ENCODE data around the gene SUPT4H1. TPM values are rescaled to one million over a fixed set of nuclear protein-coding genes. Genes with fewer than 3 reads are reported as not detected.

Gene SUPT4H1
- total RNA-seq, 4 donors from 2014 or later = 34.5 to 38.0 (median 35.2) TPM

DNA sequence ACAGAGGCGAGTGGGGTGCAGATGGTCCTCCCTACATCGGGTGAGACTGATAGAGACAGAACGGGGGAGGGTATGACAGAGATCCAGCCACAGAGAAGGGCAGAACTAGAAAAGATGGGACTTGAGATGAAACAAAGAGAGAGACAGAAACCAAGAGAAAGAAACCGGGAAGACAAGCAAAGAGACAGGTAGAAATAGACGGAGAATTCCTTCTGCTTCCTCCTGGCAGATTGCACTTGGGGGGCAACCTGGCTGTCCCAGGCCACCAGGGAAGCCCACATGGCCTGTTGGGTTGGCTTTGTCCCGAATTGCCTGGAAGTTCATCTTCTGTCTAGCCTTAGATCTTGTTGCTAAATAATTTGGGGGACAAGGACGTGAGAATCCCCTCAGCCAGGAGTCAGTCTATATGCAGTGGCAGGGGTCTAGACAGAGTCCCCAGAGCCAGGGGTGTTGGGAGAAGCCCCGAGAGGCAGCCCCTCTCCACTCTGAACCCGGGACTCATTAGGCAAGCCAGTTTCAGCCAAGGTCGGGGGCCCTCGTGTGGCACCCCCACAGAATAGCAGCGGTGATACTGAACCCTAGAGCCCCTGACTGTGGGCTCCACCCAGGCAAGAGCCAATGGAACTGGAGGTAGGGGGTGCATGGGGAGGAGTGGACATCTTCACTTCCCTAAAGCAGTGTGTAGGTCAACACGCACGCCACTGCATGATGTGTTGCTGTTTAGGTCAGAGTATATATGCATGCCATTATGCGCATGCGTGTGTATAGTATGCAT is 22.8 kb downstream of the SUPT4H1 start:
- no peaks in the 10 kb centered on the region for H3K36me3 ChIP-seq
- H3K27me3 ChIP-seq = peaks cover 0 to 47% of the 10 kb centered on the region in 2 donors
- H3K4me1 ChIP-seq = peaks cover 0 to 21% (median 5%) of the 10 kb centered on the region in 4 donors
- WGBS, 2 donors = 34 to 35% methylated on average over 16 of the region's 16 CpGs
- H3K4me3 ChIP-seq = peak overlapping the region in 2 of 4 donors; percentile 2 to 15
- no peak overlapping the region for H3K27ac ChIP-seq
- no peaks in the 10 kb centered on the region for H3K9me3 ChIP-seq
- DNase-seq (ENCODE audit: low spot score in 2 of 2) = no peak
- TF ChIP-seq, protein P1, sequence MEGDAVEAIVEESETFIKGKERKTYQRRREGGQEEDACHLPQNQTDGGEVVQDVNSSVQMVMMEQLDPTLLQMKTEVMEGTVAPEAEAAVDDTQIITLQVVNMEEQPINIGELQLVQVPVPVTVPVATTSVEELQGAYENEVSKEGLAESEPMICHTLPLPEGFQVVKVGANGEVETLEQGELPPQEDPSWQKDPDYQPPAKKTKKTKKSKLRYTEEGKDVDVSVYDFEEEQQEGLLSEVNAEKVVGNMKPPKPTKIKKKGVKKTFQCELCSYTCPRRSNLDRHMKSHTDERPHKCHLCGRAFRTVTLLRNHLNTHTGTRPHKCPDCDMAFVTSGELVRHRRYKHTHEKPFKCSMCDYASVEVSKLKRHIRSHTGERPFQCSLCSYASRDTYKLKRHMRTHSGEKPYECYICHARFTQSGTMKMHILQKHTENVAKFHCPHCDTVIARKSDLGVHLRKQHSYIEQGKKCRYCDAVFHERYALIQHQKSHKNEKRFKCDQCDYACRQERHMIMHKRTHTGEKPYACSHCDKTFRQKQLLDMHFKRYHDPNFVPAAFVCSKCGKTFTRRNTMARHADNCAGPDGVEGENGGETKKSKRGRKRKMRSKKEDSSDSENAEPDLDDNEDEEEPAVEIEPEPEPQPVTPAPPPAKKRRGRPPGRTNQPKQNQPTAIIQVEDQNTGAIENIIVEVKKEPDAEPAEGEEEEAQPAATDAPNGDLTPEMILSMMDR (IDR thresholded peaks at IDR 0.05) = peak in 3 of 5 experiments; percentile 15 to 29 (median 18)
- peak in 1 of 2 donors; percentile 27 for TF ChIP-seq EP300 (IDR thresholded peaks at IDR 0.05)
- no peak for TF ChIP-seq POLR2A (IDR thresholded peaks at IDR 0.05)

DNA sequence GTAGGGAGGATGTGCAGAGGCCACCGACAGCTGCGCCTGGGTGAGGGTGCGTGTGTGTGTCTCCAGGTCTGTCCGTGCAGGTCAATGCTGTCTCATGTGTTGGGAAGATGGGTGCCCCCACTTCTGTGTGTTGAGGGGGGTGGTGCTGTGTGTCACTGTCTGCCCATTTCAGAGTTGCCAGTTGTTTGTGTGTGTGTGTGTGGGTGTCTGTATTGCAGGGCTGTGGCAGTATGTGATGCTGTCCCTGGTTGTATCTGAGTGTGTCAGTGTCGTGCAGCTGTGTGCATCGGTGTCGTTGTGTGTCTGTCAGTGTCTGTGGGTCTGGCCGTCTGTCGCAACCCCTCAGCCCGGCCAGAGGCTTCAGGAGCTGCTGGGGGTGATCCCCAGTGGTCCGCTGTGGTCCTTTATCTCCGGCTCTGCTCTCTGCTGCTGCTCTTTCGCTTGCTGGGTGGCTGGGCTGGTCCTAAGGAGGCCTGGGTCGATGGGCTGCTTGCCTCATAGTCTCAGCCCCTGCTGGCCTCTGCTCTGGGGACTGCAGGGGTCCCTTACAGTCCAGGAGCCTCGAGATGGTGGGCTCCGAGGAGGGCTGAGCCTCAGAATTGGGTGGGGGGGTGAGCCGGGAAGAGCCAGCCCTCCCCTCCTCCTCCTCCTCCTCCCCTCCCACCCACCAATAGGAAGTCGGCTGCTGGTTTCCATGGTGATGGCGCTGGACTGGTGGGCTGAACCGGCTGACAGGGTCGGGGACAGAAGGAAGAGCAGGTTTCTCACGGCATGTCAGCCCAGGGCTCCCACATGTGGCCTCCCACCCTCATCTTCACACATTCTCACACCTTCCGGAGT is 23.6 kb downstream of the SUPT4H1 start, which contains the start of gene TSPOAP1:
Gene TSPOAP1, minus strand, starts transcription at position 601 of the 840 bp plus-strand sequence. CDS start 875 bp downstream, outside the sequence.
- DNase-seq (ENCODE audit: low spot score in 2 of 2) = no peak
- peaks cover 0 to 42% of the 10 kb centered on the region in 2 donors for H3K27me3 ChIP-seq
- H3K9me3 ChIP-seq = no peaks in the 10 kb centered on the region
- H3K27ac ChIP-seq = no peak within 1 kb of the TSS
- peaks cover 0 to 29% (median 2%) of the 10 kb centered on the region in 4 donors for H3K4me1 ChIP-seq
- H3K4me3 ChIP-seq = peak within 1 kb of the TSS in 2 of 4 donors; percentile 2 to 15
- 23% methylated on average over 22 to 23 of the region's 23 CpGs for WGBS, 2 donors
- TF ChIP-seq, protein P1 (IDR thresholded peaks at IDR 0.05) = no peak
- TF ChIP-seq EP300 (IDR thresholded peaks at IDR 0.05) (no peak), POLR2A (IDR thresholded peaks at IDR 0.05) (no peak)
- no peaks in the 10 kb centered on the region for H3K36me3 ChIP-seq

DNA sequence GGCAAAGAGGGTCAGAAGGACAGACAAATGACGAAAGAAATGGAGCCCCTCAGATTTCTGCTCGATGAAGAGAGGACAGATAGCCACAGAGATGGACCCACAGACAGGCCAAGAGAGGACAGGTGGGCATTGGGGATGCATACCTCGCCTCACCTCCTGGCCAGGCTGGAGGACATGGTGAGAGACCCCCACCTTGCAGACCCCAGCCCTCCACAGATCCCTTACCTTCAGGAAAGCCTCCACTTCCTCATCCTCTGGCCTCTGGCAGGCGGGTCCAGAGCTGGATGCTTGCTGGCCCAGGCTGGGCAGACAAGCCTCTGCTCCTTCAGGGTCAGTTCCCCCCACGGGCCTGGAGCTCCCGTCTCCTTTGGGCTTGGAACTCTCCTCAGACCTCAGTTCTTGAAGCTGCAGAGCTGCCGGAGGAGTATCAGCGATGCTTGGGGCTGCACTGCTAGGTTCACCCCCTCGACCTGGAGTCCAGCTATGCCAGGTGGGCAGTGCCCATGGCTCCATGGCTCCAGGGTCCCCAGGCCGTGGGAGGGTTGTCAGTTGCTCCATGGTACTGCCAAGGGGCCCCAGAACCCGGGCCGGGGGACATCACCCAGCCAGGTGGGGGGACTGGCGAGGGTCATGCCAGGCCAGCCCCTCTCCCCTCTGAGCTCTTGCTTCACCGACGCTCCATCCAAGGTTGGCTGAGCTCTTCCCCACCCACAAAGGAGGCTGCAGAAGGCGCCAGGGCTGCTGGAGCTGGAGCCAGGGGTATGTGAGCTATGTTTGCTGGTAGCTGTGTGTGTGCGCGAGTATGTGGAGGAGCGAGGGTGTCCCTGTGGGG is 24.4 kb downstream of the SUPT4H1 start:
- H3K36me3 ChIP-seq = no peaks in the 10 kb centered on the region
- H3K27ac ChIP-seq = no peak overlapping the region
- peaks cover 0 to 30% (median 2%) of the 10 kb centered on the region in 4 donors for H3K4me1 ChIP-seq
- TF ChIP-seq, protein P1 (IDR thresholded peaks at IDR 0.05) = no peak
- no peak for TF ChIP-seq EP300 (IDR thresholded peaks at IDR 0.05)
- no peak for TF ChIP-seq POLR2A (IDR thresholded peaks at IDR 0.05)
- no peaks in the 10 kb centered on the region for H3K9me3 ChIP-seq
- H3K4me3 ChIP-seq = no peak overlapping the region
- DNase-seq (ENCODE audit: low spot score in 2 of 2) = no peak
- peaks cover 0 to 41% of the 10 kb centered on the region in 2 donors for H3K27me3 ChIP-seq
- WGBS, 2 donors = 75 to 82% methylated on average over 16 to 19 of the region's 19 CpGs

DNA sequence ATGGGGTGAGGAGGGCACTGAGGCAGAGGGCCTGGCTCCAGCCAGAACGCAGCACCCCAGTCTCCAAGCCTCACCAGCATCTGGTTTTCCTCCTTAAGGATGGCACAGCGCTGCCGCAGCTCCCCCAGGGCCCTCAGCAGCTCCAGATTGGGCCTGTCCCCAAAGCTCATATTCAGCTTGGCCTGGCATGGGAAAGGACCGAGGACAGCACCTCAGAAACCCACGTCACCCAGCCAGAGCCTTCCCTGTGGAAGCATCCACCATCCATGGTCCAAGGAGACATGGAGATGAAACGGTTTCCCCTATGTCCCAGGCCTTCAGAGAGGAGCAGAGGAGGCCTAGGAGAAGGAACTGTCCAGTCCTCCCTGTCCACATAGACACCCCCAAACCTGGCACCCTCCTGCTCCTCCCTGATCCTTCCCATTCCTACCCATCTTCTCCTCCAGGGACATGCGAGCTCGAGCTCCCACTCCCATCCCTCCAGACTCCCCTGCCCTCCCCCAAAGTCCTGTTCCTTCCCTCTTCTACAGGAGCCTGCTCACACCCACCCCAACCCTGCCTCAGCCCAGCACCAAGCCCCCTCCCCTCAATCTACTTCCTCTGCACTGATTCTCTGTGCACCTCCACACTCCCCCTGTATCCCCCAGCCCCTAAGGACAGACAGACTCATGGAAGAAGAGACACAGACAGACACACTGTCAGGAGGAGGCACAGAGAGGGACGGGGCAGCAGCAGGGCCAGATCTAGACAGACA is 25.2 kb downstream of the SUPT4H1 start:
- Histone ChIP-seq H3K27me3 (peaks cover 0 to 34% of the 10 kb centered on the region in 2 donors), H3K36me3 (peaks cover 0 to 6% (median 0%) of the 10 kb centered on the region in 3 donors), H3K27ac (no peak overlapping the region), H3K9me3 (no peaks in the 10 kb centered on the region), H3K4me1 (peaks cover 0 to 30% (median 2%) of the 10 kb centered on the region in 4 donors), H3K4me3 (no peak overlapping the region)
- TF ChIP-seq, protein P1 (IDR thresholded peaks at IDR 0.05) = no peak
- TF ChIP-seq EP300 (IDR thresholded peaks at IDR 0.05) = no peak
- TF ChIP-seq POLR2A (IDR thresholded peaks at IDR 0.05) = no peak
- 81 to 87% methylated on average over 8 to 9 of the region's 9 CpGs for WGBS, 2 donors
- no peak for DNase-seq (ENCODE audit: low spot score in 2 of 2)
